Left lung (tissue), 10 donors: Measurements from ENCODE around the gene ITGA1. TPM values are rescaled to one million over a fixed set of nuclear protein-coding genes. Genes with fewer than 3 reads are reported as not detected.

Experiments used
- ATAC-seq: fragments of 200-7000 bp; cut with Tn5 transposase; one replicate; pipeline ENCODE4 v1.9.1; 2020; ENCODE audit warnings: moderate library complexity
- DNase-seq, 4 donors: peaks; one replicate each; pipeline ENCODE4 v3.0.0-alpha.2; 2013 to 2020
- H3K27ac ChIP-seq, 2 donors: fragments of 200-600 bp; sonication (generic) in 1 of 2; one replicate each; pipeline versions ENCODE4 v1.5.0 to v1.8.0; 2020 to 2021
- H3K27me3 ChIP-seq, 2 donors: fragments of 200-600 bp; sonication (generic) in 1 of 2; one replicate each; pipeline versions ENCODE4 v1.5.0 to v1.8.0; 2020 to 2021
- H3K36me3 ChIP-seq, 2 donors: fragments of 200-600 bp; sonication (generic) in 1 of 2; one replicate each; pipeline versions ENCODE4 v1.5.0 to v1.8.0; 2020 to 2021
- H3K4me1 ChIP-seq, 2 donors: fragments of 200-600 bp; one replicate each; pipeline ENCODE4 v1.8.0; 2021
- H3K4me3 ChIP-seq, 2 donors: fragments of 200-600 bp; sonication (generic) in 1 of 2; one replicate each; pipeline versions ENCODE4 v1.5.0 to v1.8.0; 2020 to 2021; ENCODE audit warnings: mild to moderate bottlenecking in 1 of 2
- H3K9me3 ChIP-seq, 2 donors: fragments of 200-600 bp; sonication (generic) in 1 of 2; one replicate each; pipeline versions ENCODE4 v1.5.0 to v1.8.0; 2020 to 2021
- intact Hi-C, 2 donors: fragments of 100-400 bp; cut with DNase I; formaldehyde crosslinking; loops; one replicate each; pipeline versions ENCODE4 v1.11.2 to v1.14.2; 2022
- polyA plus RNA-seq, 6 donors: library from polyadenylated mRNA; unstranded; fragments of 120-200 nt; gene quantifications; one replicate each; pipeline ENCODE4 v1.2.1, GENCODE V29; 2013; ENCODE audit not compliant: insufficient read length in 6 of 6
- total RNA-seq, 2 donors: library from RNA; stranded (reverse); fragmentation: NEBNext Ultra II Directional; extraction: Animal tissue kit (Norgen Biotek cat#: 25700); gene quantifications; one replicate each; pipeline ENCODE4 v1.2.1, GENCODE V29; 2021
- TF ChIP-seq, protein P1 (sequence below), 2 donors: fragments of 200-600 bp; sonication (generic) in 1 of 2; IDR thresholded peaks; one replicate each; pipeline versions ENCODE4 v1.5.0 to v1.8.0; 2021; ENCODE audit warnings: antibody characterized with exemption in 2 of 2
- donor health status: DM: no; HTN: yes; CAD: no.
- donor health status: DM: no; HTN: no; CAD: no.

Gene ITGA1
- total and polyA plus RNA-seq, 8 donors = 67.8 to 127 (median 88.2) TPM

DNA sequence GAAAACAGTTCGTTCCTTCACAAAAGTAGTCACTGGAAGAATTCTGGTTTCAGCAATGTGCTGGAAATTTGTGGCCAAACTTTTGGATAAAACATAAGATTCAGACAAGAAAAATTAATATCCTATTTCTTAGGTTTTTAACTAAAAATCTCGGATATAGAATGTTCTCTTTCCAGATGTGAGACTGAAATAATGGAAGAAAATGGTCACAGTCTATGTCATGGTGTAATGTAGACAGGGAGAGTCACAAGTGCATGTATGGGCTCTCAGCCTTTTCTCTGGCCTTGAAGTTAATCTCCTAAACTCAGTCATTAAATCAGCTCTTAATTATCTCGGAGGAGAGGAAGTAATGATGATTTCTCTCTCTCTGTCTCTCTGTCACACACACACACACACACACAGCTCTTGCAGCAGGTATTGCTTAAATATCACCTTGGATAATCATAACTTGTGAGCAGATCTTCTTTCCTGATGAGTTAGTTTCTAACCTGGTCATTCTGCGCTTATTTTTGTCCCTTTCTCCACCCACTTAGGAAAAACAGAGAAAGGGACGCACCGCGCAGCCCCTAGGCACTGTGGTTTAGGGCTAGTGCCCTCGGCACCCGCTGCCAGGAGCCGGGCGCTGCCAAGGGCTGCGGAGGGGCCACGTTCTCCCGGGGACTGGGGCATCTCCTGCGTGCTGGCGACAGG is 200.8 kb downstream of the ITGA1 start:
- DNase-seq (no peak), ATAC-seq (peak; percentile 32)
- Histone ChIP-seq H3K4me3 (peak overlapping the region; percentile 62 to 67), H3K9me3 (no peaks in the 10 kb centered on the region), H3K27me3 (peaks cover 0 to 26% of the 10 kb centered on the region in 2 donors), H3K27ac (peak overlapping the region; percentile 71 to 85), H3K36me3 (no peaks in the 10 kb centered on the region), H3K4me1 (peaks cover 12 to 41% of the 10 kb centered on the region in 2 donors)
- intact Hi-C loops = no loop called here
- TF ChIP-seq, protein P1, sequence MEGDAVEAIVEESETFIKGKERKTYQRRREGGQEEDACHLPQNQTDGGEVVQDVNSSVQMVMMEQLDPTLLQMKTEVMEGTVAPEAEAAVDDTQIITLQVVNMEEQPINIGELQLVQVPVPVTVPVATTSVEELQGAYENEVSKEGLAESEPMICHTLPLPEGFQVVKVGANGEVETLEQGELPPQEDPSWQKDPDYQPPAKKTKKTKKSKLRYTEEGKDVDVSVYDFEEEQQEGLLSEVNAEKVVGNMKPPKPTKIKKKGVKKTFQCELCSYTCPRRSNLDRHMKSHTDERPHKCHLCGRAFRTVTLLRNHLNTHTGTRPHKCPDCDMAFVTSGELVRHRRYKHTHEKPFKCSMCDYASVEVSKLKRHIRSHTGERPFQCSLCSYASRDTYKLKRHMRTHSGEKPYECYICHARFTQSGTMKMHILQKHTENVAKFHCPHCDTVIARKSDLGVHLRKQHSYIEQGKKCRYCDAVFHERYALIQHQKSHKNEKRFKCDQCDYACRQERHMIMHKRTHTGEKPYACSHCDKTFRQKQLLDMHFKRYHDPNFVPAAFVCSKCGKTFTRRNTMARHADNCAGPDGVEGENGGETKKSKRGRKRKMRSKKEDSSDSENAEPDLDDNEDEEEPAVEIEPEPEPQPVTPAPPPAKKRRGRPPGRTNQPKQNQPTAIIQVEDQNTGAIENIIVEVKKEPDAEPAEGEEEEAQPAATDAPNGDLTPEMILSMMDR (IDR thresholded peaks at IDR 0.05) = no peak

DNA sequence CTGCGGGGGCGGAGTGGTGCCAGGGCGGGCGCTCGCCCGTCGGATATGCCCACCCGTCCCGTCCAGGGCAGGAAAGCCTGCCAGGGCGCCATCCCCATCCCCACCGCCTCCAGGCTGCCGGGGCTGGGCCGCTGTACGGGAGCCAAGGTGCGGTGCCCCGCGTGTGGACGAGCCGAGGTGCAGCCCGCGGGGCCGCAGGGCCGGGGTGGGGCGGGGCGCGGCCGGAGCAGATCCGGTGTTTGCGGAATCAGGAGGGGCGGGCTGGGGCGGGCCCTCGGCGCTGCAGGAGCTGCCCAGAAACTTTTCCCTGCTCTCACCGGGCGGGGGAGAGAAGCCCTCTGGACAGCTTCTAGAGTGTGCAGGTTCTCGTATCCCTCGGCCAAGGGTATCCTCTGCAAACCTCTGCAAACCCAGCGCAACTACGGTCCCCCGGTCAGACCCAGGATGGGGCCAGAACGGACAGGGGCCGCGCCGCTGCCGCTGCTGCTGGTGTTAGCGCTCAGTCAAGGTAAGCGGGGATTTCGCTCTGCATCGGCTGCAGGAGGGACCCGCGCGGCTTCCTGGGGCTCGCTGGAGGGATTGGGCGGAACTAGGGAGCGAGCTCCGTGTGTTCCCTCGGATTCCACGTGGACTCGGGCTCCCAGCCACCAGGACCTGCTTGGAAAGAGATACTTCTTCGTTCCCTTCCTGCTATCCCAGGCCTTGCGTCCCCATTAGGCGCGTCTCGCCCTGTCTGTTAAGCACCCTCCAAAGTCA is 201.5 kb downstream of the ITGA1 start, which contains the start of gene ITGA2:
Gene ITGA2, plus strand, starts transcription at position 328 of the 756 bp plus-strand sequence. Its CDS starts 117 bp downstream, at position 445.
- TF ChIP-seq, protein P1 (IDR thresholded peaks at IDR 0.05) = no peak
- Histone ChIP-seq H3K9me3 (no peaks in the 10 kb centered on the region), H3K36me3 (no peaks in the 10 kb centered on the region), H3K4me1 (peaks cover 9 to 41% of the 10 kb centered on the region in 2 donors), H3K27ac (peak within 1 kb of the TSS; percentile 71 to 85), H3K4me3 (peak within 1 kb of the TSS; percentile 62 to 67), H3K27me3 (peaks cover 0 to 26% of the 10 kb centered on the region in 2 donors)
- ATAC-seq = peak; percentile 85
- intact Hi-C loops = no loop called here
- peak; percentile 30 to 88 (median 55) for DNase-seq

DNA sequence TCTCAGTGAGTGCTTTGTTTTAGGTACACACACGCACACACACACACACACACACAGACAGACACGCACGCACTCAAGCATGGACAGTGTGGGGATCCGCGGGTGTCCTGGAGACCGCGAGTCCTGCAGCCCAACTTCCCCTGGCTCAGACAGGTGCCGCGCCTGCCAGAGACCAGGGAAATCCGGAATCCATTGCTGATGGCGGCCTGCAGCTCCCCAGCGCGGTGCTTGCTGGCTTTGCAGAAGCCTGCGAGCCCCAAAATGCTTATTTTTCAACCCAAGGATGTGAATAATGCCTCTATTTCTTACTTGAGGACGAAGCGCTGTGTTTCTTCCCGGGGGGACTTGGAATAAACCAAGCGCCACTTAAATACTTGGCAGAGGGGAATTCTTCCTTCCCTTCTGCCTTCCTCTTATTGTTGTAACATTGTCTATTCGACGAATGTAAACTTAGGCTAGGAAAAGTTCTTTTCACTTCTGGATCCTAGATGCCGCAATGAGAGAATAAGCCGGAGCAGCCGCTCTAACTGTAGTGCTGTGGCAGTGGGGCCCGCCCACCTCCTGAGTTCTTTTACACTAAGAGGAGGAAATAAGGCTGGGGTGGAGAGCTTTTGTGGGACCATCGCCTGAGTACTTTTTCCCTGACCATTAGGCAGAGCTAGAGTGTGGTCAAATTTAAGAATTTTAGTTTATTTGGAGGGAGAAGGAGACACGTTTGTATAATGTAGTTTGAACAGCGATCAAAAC is 202.2 kb downstream of the ITGA1 start:
- peak; percentile 36 to 83 (median 45) for DNase-seq
- H3K27ac ChIP-seq = peak overlapping the region; percentile 44 to 85
- peak; percentile 66 for ATAC-seq
- no peaks in the 10 kb centered on the region for H3K36me3 ChIP-seq
- no peaks in the 10 kb centered on the region for H3K9me3 ChIP-seq
- intact Hi-C loops = no loop called here
- peak overlapping the region; percentile 62 to 67 for H3K4me3 ChIP-seq
- TF ChIP-seq, protein P1 (IDR thresholded peaks at IDR 0.05) = no peak
- peaks cover 9 to 41% of the 10 kb centered on the region in 2 donors for H3K4me1 ChIP-seq
- peaks cover 0 to 26% of the 10 kb centered on the region in 2 donors for H3K27me3 ChIP-seq

DNA sequence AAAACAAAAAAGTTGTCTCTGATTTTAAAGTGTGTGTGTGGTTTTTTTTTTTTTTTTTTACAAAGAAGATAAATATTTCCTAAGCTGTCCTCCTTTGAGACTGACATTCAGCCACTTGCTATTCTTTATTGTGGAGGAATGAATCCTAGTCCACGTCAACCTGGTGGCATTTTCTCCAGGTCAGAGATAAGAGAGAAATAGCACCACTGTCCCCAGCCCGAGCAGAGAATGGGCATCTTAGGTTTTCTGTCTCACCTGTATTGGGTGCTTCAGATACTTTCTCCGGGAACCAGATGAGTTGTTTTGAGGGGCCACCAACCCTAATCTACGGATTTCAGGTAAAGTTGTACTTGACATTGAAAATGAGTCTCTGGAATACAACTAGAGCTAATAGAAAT is 202.8 kb downstream of the ITGA1 start:
- DNase-seq (no peak), ATAC-seq (no peak)
- Histone ChIP-seq H3K4me3 (peak overlapping the region in 1 of 2 donors; percentile 67), H3K4me1 (peaks cover 9 to 41% of the 10 kb centered on the region in 2 donors), H3K36me3 (no peaks in the 10 kb centered on the region), H3K27ac (peak overlapping the region in 1 of 2 donors; percentile 85), H3K27me3 (peaks cover 0 to 26% of the 10 kb centered on the region in 2 donors), H3K9me3 (no peaks in the 10 kb centered on the region)
- intact Hi-C loops = no loop called here
- TF ChIP-seq, protein P1 (IDR thresholded peaks at IDR 0.05) = no peak
